ENCODE measurements around the gene RGS16.

The RGS16 gene

GRCh38 chr1:182616130-182617013 is 12.2 kb upstream of the RGS16 start:
- no CpG with 5 or more reads among the region's 17 CpGs for WGBS (ENCODE audit: extremely low coverage, insufficient coverage, low lambda C conversion rate)

GRCh38 chr1:182615468-182616129 is 11.4 kb upstream of the RGS16 start:
- Histone ChIP-seq H3K79me2 (ENCODE audit: control insufficient read depth, insufficient read depth, low read length) (no peaks in the 10 kb centered on the region), H4K5ac (ENCODE audit: low read length) (peak overlapping the region; percentile 61), H3K79me1 (ENCODE audit: low read length) (no peaks in the 10 kb centered on the region), H2BK120ac (ENCODE audit: low read depth, low read length) (peak overlapping the region; percentile 48), H3K27ac (ENCODE audit: low read depth, low read length) (peak overlapping the region; percentile 99), H3K4me1 (ENCODE audit: control insufficient read depth, low read depth, low read length) (peaks cover 24% of the 10 kb centered on the region), H3K4ac (ENCODE audit: low read depth, low read length) (peak overlapping the region; percentile 94), H2BK5ac (ENCODE audit: low read length) (peak overlapping the region; percentile 92), H3K4me2 (ENCODE audit: low read length) (peak overlapping the region; percentile 69), H3K9ac (ENCODE audit: low read length) (peak overlapping the region; percentile 84), H2BK15ac (replicated peaks; ENCODE audit: low read depth) (peak overlapping the region; percentile 5), H3K18ac (ENCODE audit: low read length) (peak overlapping the region; percentile 85), H4K8ac (ENCODE audit: low read depth, low read length) (no peak overlapping the region), H3K4me3 (ENCODE audit: low read length) (peak overlapping the region; percentile 36), H3K23ac (ENCODE audit: low read length) (no peak overlapping the region), H2AK5ac (ENCODE audit: low read length) (peak overlapping the region; percentile 86), H3K36me3 (ENCODE audit: control insufficient read depth, insufficient read depth, low read length) (no peaks in the 10 kb centered on the region), H3K56ac (ENCODE audit: low read length) (peak overlapping the region; percentile 92), H3K27me3 (ENCODE audit: insufficient read depth, low read length, poor library complexity) (no peaks in the 10 kb centered on the region)
- no CpG with 5 or more reads among the region's 11 CpGs for WGBS (ENCODE audit: extremely low coverage, insufficient coverage, low lambda C conversion rate)
- peak; percentile 84 for DNase-seq

More at GRCh38 chr1:182616130-182617013, 12.2 kb upstream of the RGS16 start:
- peak overlapping the region; percentile 56 for H3K9ac ChIP-seq (ENCODE audit: low read length)
- no peak overlapping the region for H4K8ac ChIP-seq (ENCODE audit: low read depth, low read length)
- H2BK15ac ChIP-seq (replicated peaks; ENCODE audit: low read depth), result no peak overlapping the region
- no peak overlapping the region for H3K23ac ChIP-seq (ENCODE audit: low read length)
- peak overlapping the region; percentile 95 for H3K4ac ChIP-seq (ENCODE audit: low read depth, low read length)
- H3K79me1 ChIP-seq (ENCODE audit: low read length), result no peaks in the 10 kb centered on the region
- no peaks in the 10 kb centered on the region for H3K36me3 ChIP-seq (ENCODE audit: control insufficient read depth, insufficient read depth, low read length)
- H3K18ac ChIP-seq (ENCODE audit: low read length), result peak overlapping the region; percentile 10
- peak overlapping the region; percentile 47 for H3K56ac ChIP-seq (ENCODE audit: low read length)
- peak overlapping the region; percentile 99 for H3K27ac ChIP-seq (ENCODE audit: low read depth, low read length)
- H3K4me2 ChIP-seq (ENCODE audit: low read length), result peak overlapping the region; percentile 19
- peak; percentile 93 for DNase-seq
- no peak overlapping the region for H2BK120ac ChIP-seq (ENCODE audit: low read depth, low read length)
- no peak overlapping the region for H2AK5ac ChIP-seq (ENCODE audit: low read length)
- peak overlapping the region; percentile 88 for H2BK5ac ChIP-seq (ENCODE audit: low read length)
- H3K79me2 ChIP-seq (ENCODE audit: control insufficient read depth, insufficient read depth, low read length), result no peaks in the 10 kb centered on the region
- H3K4me1 ChIP-seq (ENCODE audit: control insufficient read depth, low read depth, low read length), result peaks cover 21% of the 10 kb centered on the region
- H3K27me3 ChIP-seq (ENCODE audit: insufficient read depth, low read length, poor library complexity), result no peaks in the 10 kb centered on the region
- H3K4me3 ChIP-seq (ENCODE audit: low read length), result no peak overlapping the region
- H4K5ac ChIP-seq (ENCODE audit: low read length), result no peak overlapping the region

DNA sequence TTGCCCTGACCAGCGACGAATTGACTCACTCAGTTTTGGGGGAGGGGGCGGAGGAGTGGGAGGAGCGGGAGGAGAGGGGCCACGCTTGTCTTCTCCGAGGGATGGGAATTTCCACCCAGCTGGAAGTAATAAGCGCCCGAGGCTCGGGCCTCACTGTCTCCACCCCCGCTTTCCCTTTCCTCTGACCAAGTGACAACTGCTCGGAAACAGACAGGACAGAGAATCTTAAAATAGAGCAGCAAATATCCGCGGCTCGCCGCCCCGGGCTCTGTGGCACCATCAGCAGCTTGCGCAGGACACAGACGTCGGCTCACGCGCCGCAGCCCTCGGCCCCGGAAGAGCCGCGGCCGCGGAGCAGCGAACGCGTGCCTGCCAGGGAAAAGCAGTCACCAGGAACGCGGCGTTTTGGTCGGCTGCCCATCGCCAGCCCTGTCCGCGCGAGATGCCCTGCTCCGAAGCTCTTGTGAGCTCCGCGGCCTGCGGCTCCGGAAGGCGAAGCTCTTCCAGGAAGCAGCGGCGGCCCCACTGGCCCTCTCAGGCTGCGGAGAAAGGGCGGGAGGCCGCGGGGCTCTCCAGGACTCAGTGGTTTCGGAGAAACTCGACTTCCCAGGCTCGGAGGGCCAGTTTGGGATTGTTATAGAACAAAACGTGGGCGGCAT is 10.7 kb upstream of the RGS16 start:
- H2BK15ac ChIP-seq (replicated peaks; ENCODE audit: low read depth), result peak overlapping the region; percentile 5

DNA sequence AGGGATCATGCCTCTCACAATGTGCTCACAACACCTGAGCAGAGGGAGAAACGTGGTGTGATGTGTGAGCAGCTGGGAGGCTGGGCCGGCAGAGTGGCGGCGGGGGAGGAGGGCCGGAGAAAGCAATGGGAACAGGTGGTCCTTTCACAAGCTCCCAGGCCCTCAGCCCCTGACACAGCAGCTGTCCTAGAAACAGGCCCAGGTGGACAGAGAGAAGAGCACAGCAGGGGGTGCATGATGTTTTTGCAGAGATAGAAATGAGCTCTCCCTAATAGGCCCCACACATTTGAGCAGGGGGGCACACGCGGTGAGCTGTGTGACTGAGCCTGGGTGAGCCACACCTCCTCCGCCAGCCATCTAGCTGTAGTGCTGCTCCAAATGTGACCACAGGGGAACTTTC is 7.6 kb upstream of the RGS16 start:
- Histone ChIP-seq H3K18ac (ENCODE audit: low read length) (peak overlapping the region; percentile 92), H3K79me1 (ENCODE audit: low read length) (no peaks in the 10 kb centered on the region), H4K5ac (ENCODE audit: low read length) (no peak overlapping the region), H4K8ac (ENCODE audit: low read depth, low read length) (no peak overlapping the region), H3K23ac (ENCODE audit: low read length) (peak overlapping the region; percentile 30), H3K4me1 (ENCODE audit: control insufficient read depth, low read depth, low read length) (peaks cover 19% of the 10 kb centered on the region), H3K4me2 (ENCODE audit: low read length) (no peak overlapping the region), H3K9ac (ENCODE audit: low read length) (no peak overlapping the region), H2BK15ac (replicated peaks; ENCODE audit: low read depth) (no peak overlapping the region), H3K56ac (ENCODE audit: low read length) (peak overlapping the region; percentile 69), H3K27me3 (ENCODE audit: insufficient read depth, low read length, poor library complexity) (no peaks in the 10 kb centered on the region), H2AK5ac (ENCODE audit: low read length) (no peak overlapping the region), H3K4ac (ENCODE audit: low read depth, low read length) (peak overlapping the region; percentile 90), H3K79me2 (ENCODE audit: control insufficient read depth, insufficient read depth, low read length) (no peaks in the 10 kb centered on the region), H2BK120ac (ENCODE audit: low read depth, low read length) (no peak overlapping the region), H3K27ac (ENCODE audit: low read depth, low read length) (no peak overlapping the region), H3K36me3 (ENCODE audit: control insufficient read depth, insufficient read depth, low read length) (no peaks in the 10 kb centered on the region), H3K4me3 (ENCODE audit: low read length) (no peak overlapping the region), H2BK5ac (ENCODE audit: low read length) (peak overlapping the region; percentile 77)
- no CpG with 5 or more reads among the region's 8 CpGs for WGBS (ENCODE audit: extremely low coverage, insufficient coverage, low lambda C conversion rate)
- DNase-seq, result peak; percentile 52

More for the DNA sequence above, 10.7 kb upstream of the RGS16 start:
- Histone ChIP-seq H3K36me3 (ENCODE audit: control insufficient read depth, insufficient read depth, low read length) (no peaks in the 10 kb centered on the region), H3K4me3 (ENCODE audit: low read length) (peak overlapping the region; percentile 36), H2BK120ac (ENCODE audit: low read depth, low read length) (peak overlapping the region; percentile 48), H3K79me1 (ENCODE audit: low read length) (no peaks in the 10 kb centered on the region), H3K27ac (ENCODE audit: low read depth, low read length) (peak overlapping the region; percentile 99), H3K79me2 (ENCODE audit: control insufficient read depth, insufficient read depth, low read length) (no peaks in the 10 kb centered on the region), H3K27me3 (ENCODE audit: insufficient read depth, low read length, poor library complexity) (no peaks in the 10 kb centered on the region), H2BK5ac (ENCODE audit: low read length) (peak overlapping the region; percentile 92), H3K18ac (ENCODE audit: low read length) (peak overlapping the region; percentile 85), H3K4me1 (ENCODE audit: control insufficient read depth, low read depth, low read length) (peaks cover 26% of the 10 kb centered on the region), H3K4me2 (ENCODE audit: low read length) (peak overlapping the region; percentile 69), H3K4ac (ENCODE audit: low read depth, low read length) (peak overlapping the region; percentile 94), H4K8ac (ENCODE audit: low read depth, low read length) (no peak overlapping the region), H3K23ac (ENCODE audit: low read length) (no peak overlapping the region), H3K9ac (ENCODE audit: low read length) (peak overlapping the region; percentile 84), H2AK5ac (ENCODE audit: low read length) (no peak overlapping the region), H4K5ac (ENCODE audit: low read length) (peak overlapping the region; percentile 61), H3K56ac (ENCODE audit: low read length) (peak overlapping the region; percentile 92)
- DNase-seq, result peak; percentile 97
- no CpG with 5 or more reads among the region's 56 CpGs for WGBS (ENCODE audit: extremely low coverage, insufficient coverage, low lambda C conversion rate)

DNA sequence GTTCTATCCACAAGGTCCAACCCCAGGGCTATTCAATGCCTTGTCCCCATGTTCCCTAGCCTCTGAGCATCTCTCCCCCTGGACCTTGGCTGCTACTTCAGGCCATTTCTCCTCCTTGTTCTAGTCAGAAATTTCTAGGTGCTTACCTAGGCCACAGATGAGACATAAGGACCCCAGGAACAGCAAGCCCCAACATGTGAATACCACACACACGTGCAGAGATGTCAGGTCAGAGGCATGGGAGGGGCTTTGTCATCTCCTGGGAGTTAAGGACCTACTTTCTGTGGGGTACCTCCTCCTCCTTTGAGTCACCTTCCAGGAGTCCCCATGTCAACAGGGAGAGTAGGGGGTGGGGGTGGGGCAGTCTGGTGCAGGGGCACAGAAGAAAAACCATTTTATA is 7.1 kb upstream of the RGS16 start:
- peaks cover 17% of the 10 kb centered on the region for H3K4me1 ChIP-seq (ENCODE audit: control insufficient read depth, low read depth, low read length)
- no peak overlapping the region for H3K4me2 ChIP-seq (ENCODE audit: low read length)
- H3K4me3 ChIP-seq (ENCODE audit: low read length), result no peak overlapping the region
- H2BK5ac ChIP-seq (ENCODE audit: low read length), result no peak overlapping the region
- no peaks in the 10 kb centered on the region for H3K36me3 ChIP-seq (ENCODE audit: control insufficient read depth, insufficient read depth, low read length)
- H2BK120ac ChIP-seq (ENCODE audit: low read depth, low read length), result peak overlapping the region; percentile 10
- H3K79me2 ChIP-seq (ENCODE audit: control insufficient read depth, insufficient read depth, low read length), result no peaks in the 10 kb centered on the region
- H3K27me3 ChIP-seq (ENCODE audit: insufficient read depth, low read length, poor library complexity), result no peaks in the 10 kb centered on the region
- H3K9ac ChIP-seq (ENCODE audit: low read length), result no peak overlapping the region
- H4K8ac ChIP-seq (ENCODE audit: low read depth, low read length), result no peak overlapping the region
- no peak overlapping the region for H3K27ac ChIP-seq (ENCODE audit: low read depth, low read length)
- no peak overlapping the region for H2BK15ac ChIP-seq (replicated peaks; ENCODE audit: low read depth)
- WGBS (ENCODE audit: extremely low coverage, insufficient coverage, low lambda C conversion rate), result no CpG with 5 or more reads among the region's 1 CpG
- H3K23ac ChIP-seq (ENCODE audit: low read length), result no peak overlapping the region
- peak overlapping the region; percentile 69 for H3K56ac ChIP-seq (ENCODE audit: low read length)
- no peaks in the 10 kb centered on the region for H3K79me1 ChIP-seq (ENCODE audit: low read length)
- DNase-seq, result no peak
- H4K5ac ChIP-seq (ENCODE audit: low read length), result no peak overlapping the region
- no peak overlapping the region for H2AK5ac ChIP-seq (ENCODE audit: low read length)
- peak overlapping the region; percentile 92 for H3K18ac ChIP-seq (ENCODE audit: low read length)
- no peak overlapping the region for H3K4ac ChIP-seq (ENCODE audit: low read depth, low read length)
